Measurements from ENCODE around the gene DROSHA. TPM values are rescaled to one million over a fixed set of nuclear protein-coding genes. Genes with fewer than 3 reads are reported as not detected.

Gene DROSHA
- total RNA-seq, 6 experiments from 2014 or later, result 13.0 to 21.0 (median 18.5) TPM

- no peak overlapping the region for H3K27ac ChIP-seq
- ATAC-seq, result no peak
- peaks cover 0 to 4% (median 0%) of the 10 kb centered on the region in 4 donors for H3K36me3 ChIP-seq
- no peak overlapping the region for H3K4me3 ChIP-seq
- no peaks in the 10 kb centered on the region for H3K4me1 ChIP-seq
- 57% methylated on average over 1 of the region's 1 CpG for WGBS (ENCODE audit: insufficient coverage, low coverage, low lambda C conversion rate, missing lambda C conversion rate)
- no peaks in the 10 kb centered on the region for H3K9me3 ChIP-seq
- TF ChIP-seq POLR2A (IDR thresholded peaks at IDR 0.05) (no peak), CTCF (IDR thresholded peaks at IDR 0.05) (no peak)
- DNase-seq, result no peak
- intact Hi-C loops (cut with DNase I), result no loop called here
- no peaks in the 10 kb centered on the region for H3K27me3 ChIP-seq
Measured at GRCh38 chr5:31561946-31562345, 30.1 kb upstream of the DROSHA start.

- no peaks in the 10 kb centered on the region for H3K4me1 ChIP-seq
- H3K36me3 ChIP-seq, result peaks cover 0 to 11% (median 2%) of the 10 kb centered on the region in 4 donors
- H3K27ac ChIP-seq, result no peak overlapping the region
- WGBS (ENCODE audit: insufficient coverage, low coverage, low lambda C conversion rate, missing lambda C conversion rate), result 89% methylated on average over 3 of the region's 3 CpGs
- DNase-seq (no peak), ATAC-seq (no peak)
- TF ChIP-seq POLR2A (IDR thresholded peaks at IDR 0.05) (no peak), CTCF (IDR thresholded peaks at IDR 0.05) (no peak)
- intact Hi-C loops (cut with DNase I), result no loop called here
- H3K27me3 ChIP-seq, result no peaks in the 10 kb centered on the region
- H3K4me3 ChIP-seq, result no peak overlapping the region
- no peaks in the 10 kb centered on the region for H3K9me3 ChIP-seq
Measured at GRCh38 chr5:31559942-31560341, 28.0 kb upstream of the DROSHA start.

- no peaks in the 10 kb centered on the region for H3K27me3 ChIP-seq
- no peaks in the 10 kb centered on the region for H3K9me3 ChIP-seq
- peaks cover 0 to 41% (median 4%) of the 10 kb centered on the region in 4 donors for H3K36me3 ChIP-seq
- DNase-seq (no peak), ATAC-seq (no peak)
- H3K27ac ChIP-seq, result no peak overlapping the region
- H3K4me3 ChIP-seq, result no peak overlapping the region
- TF ChIP-seq POLR2A (IDR thresholded peaks at IDR 0.05), result no peak
- intact Hi-C loops (cut with DNase I), result no loop called here
- WGBS (ENCODE audit: insufficient coverage, low coverage, low lambda C conversion rate, missing lambda C conversion rate), result 92% methylated on average over 3 of the region's 3 CpGs
- H3K4me1 ChIP-seq, result no peaks in the 10 kb centered on the region
Measured at GRCh38 chr5:31556461-31556860, 24.6 kb upstream of the DROSHA start.

GRCh38 chr5:31554552-31554951 lies 22.7 kb upstream of the DROSHA start:
- WGBS (ENCODE audit: insufficient coverage, low coverage, low lambda C conversion rate, missing lambda C conversion rate), result 100% methylated on average over 1 of the region's 1 CpG
- intact Hi-C loops (cut with DNase I), result no loop called here

GRCh38 chr5:31553863-31554262 lies 22.0 kb upstream of the DROSHA start:
- H3K27ac ChIP-seq, result no peak overlapping the region
- no peak for ATAC-seq
- TF ChIP-seq CTCF (IDR thresholded peaks at IDR 0.05), result no peak
- no peaks in the 10 kb centered on the region for H3K27me3 ChIP-seq
- H3K4me1 ChIP-seq, result no peaks in the 10 kb centered on the region
- no peak for DNase-seq
- no peak overlapping the region for H3K4me3 ChIP-seq
- intact Hi-C loops (cut with DNase I), result no loop called here
- peaks cover 0 to 44% (median 6%) of the 10 kb centered on the region in 4 donors for H3K36me3 ChIP-seq
- no peaks in the 10 kb centered on the region for H3K9me3 ChIP-seq

More at GRCh38 chr5:31554552-31554951, 22.7 kb upstream of the DROSHA start:
- Histone ChIP-seq H3K27me3 (no peaks in the 10 kb centered on the region), H3K9me3 (no peaks in the 10 kb centered on the region), H3K4me1 (no peaks in the 10 kb centered on the region), H3K4me3 (no peak overlapping the region), H3K36me3 (peaks cover 0 to 44% (median 6%) of the 10 kb centered on the region in 4 donors), H3K27ac (no peak overlapping the region)
- no peak for ATAC-seq
- TF ChIP-seq CTCF (IDR thresholded peaks at IDR 0.05) (no peak), POLR2A (IDR thresholded peaks at IDR 0.05) (no peak)
- no peak for DNase-seq
